Heart left ventricle (tissue), 16 donors: ENCODE results near the gene MYO16. TPM values are rescaled to one million over a fixed set of nuclear protein-coding genes. Genes with fewer than 3 reads are reported as not detected.

Experiments
- ATAC-seq, 4 donors: fragments of 200-7000 bp; cut with Tn5 transposase; one replicate each; pipeline ENCODE4 v1.9.1; 2020 to 2022; ENCODE audit warnings: moderate library complexity in 4 of 4, mild to moderate bottlenecking in 3 of 4, moderate number of reproducible peaks in 1 of 4
- DNase-seq, 5 donors: peaks; one replicate each; pipeline ENCODE4 v3.0.0-alpha.2; 2020
- H3K27ac ChIP-seq, 12 donors: fragments of 200-600 bp; sonication (generic) in 4 of 12; one replicate each; pipeline versions ENCODE4 v1.5.0 to v1.8.0; 2016 to 2022; ENCODE audit warnings: mild to moderate bottlenecking in 2 of 12
- H3K27me3 ChIP-seq, 9 donors: fragments of 200-600 bp; sonication (generic) in 2 of 9; one replicate each; pipeline versions ENCODE4 v1.5.1 to v1.8.0; 2016 to 2022; ENCODE audit warnings: mild to moderate bottlenecking in 3 of 9
- H3K36me3 ChIP-seq, 9 donors: fragments of 200-600 bp; sonication (generic) in 2 of 9; one replicate each; pipeline versions ENCODE4 v1.5.0 to v1.8.0; 2018 to 2022; ENCODE audit warnings: mild to moderate bottlenecking in 2 of 9
- H3K4me1 ChIP-seq, 12 donors: fragments of 200-600 bp; sonication (generic) in 4 of 12; one replicate each; pipeline versions ENCODE4 v1.5.0 to v1.8.0; 2016 to 2022; ENCODE audit warnings: mild to moderate bottlenecking in 3 of 12
- H3K4me3 ChIP-seq, 12 donors: fragments of 200-600 bp; sonication (generic) in 4 of 12; one replicate each; pipeline versions ENCODE4 v1.5.0 to v1.8.0; 2017 to 2022; ENCODE audit warnings: mild to moderate bottlenecking in 9 of 12, moderate library complexity in 4 of 12
- H3K9me3 ChIP-seq, 12 donors: fragments of 200-600 bp; sonication (generic) in 4 of 12; one replicate each; pipeline versions ENCODE4 v1.5.0 to v1.8.0; 2016 to 2022; ENCODE audit warnings: mild to moderate bottlenecking in 1 of 12
- CTCF ChIP-seq, 12 donors: fragments of 200-600 bp; sonication (generic) in 4 of 12; IDR thresholded peaks; one replicate each; pipeline versions ENCODE4 v1.5.0 to v1.8.0; 2018 to 2022; ENCODE audit warnings: antibody characterized with exemption in 12 of 12, mild to moderate bottlenecking in 5 of 12
- POLR2A ChIP-seq, 2 donors: fragments of 450-650 bp; IDR thresholded peaks; one replicate each; pipeline ENCODE4 v1.6.1; 2017; ENCODE audit warnings: antibody characterized with exemption in 2 of 2, mild to moderate bottlenecking in 2 of 2, moderate library complexity in 2 of 2
- WGBS, 4 donors: extraction: QIAGEN DNeasy Blood & Tissue Kit in 2 of 4; methylation state at CpG; one replicate each; pipeline versions ENCODE4 v1.1.5 to v1.1.7; 2013 to 2018; 5-methylcytosine and 5-hydroxymethylcytosine counted together
- intact Hi-C, 10 donors: fragments of 100-400 bp; cut with DNase I; formaldehyde crosslinking; loops; one replicate each; pipeline versions ENCODE4 v1.11.1 to v1.14.2; 2022
- polyA plus RNA-seq, 2 donors: library from polyadenylated mRNA; stranded (reverse); fragments of 200-250 nt; gene quantifications; one replicate each; pipeline ENCODE4 v1.2.3, GENCODE V29; 2013
- total RNA-seq, 9 donors: library from RNA; depleted of rRNA in 2 of 9; stranded (reverse); fragments of >200 nt in 2 of 9; fragmentation: NEBNext Ultra II Directional in 3 of 9; extraction: Animal tissue kit (Norgen Biotek cat#: 25700) in 3 of 9; gene quantifications; one replicate each; pipeline versions ENCODE4 v1.1.0 to v1.2.4, GENCODE V29; 2016 to 2023
- donor health status: ischemic (EF 13 %, LVEDD 7.1; RV severe dilation, severe dysfunction).
- donor health status: healthy with polysubstance abuse.
- donor health status: DM: no; HTN: yes; CAD: no.
- donor health status: DM: no; HTN: no; CAD: no.
- donor health status: ischemic (EF 25% LVEDD 6.9; RV normal size, moderate dysfunction).
- donor health status: ischemic (EF 25% LVEDD 5.7; RV mildly dilated, moderate dysfunction).
- donor health status: healthy.
- donor health status: DM: yes; HTN: yes; CAD: no.
- donor health status: ischemic (EF 35%, LVEDD 5.7; RV mildly dilated, moderate dysfunction).
- donor health status: nonischemic (EF 11% LVEDD 7.7; RV severe dilation, severe dysfunction).
- donor health status: DM: yes; HTN: yes; CAD: no.
- donor health status: PGD.
- donor health status: ischemic (EF 29% LVEDD 5.4; RV normal size, mild dysfunction).
- donor health status: nonischemic (EF 23%, LVEDD 6.1; RV moderate dilation, normal function).

Gene MYO16
- total and polyA plus RNA-seq, 11 donors: 0.16 to 5.2 (median 0.81) TPM

- WGBS, 4 donors: 93 to 95% (median 94%) methylated on average over 9 of the region's 9 CpGs
- DNase-seq: no peak
- TF ChIP-seq POLR2A (IDR thresholded peaks at IDR 0.05) (no peak), CTCF (IDR thresholded peaks at IDR 0.05) (no peak)
- Histone ChIP-seq H3K27ac (no peak overlapping the region), H3K27me3 (peaks cover 0 to 30% (median 14%) of the 10 kb centered on the region in 9 donors), H3K9me3 (no peaks in the 10 kb centered on the region), H3K4me1 (peaks cover 0 to 10% (median 0%) of the 10 kb centered on the region in 12 donors), H3K36me3 (no peaks in the 10 kb centered on the region), H3K4me3 (no peak overlapping the region)
- no peak for ATAC-seq
- intact Hi-C loops: no loop called here
Observed at GRCh38 chr13:109139346-109139745, 509.9 kb downstream of the MYO16 start.

GRCh38 chr13:109140054-109140453 is 510.6 kb downstream of the MYO16 start:
- WGBS, 4 donors: 66 to 84% (median 69%) methylated on average over 31 to 33 of the region's 33 CpGs
- H3K4me1 ChIP-seq: peaks cover 0 to 10% (median 0%) of the 10 kb centered on the region in 12 donors
- intact Hi-C loops: loop anchor here in 7 of 10 donors (5.0 to 10.0 kb wide), 9 partner anchors 175 to 967 kb away; partner anchors contain the start of gene IRS2 (in 1 of the 7)
- ATAC-seq (peak in 1 of 4 donors; percentile 13), DNase-seq (no peak)
- no peaks in the 10 kb centered on the region for H3K9me3 ChIP-seq
- TF ChIP-seq CTCF (IDR thresholded peaks at IDR 0.05): no peak
- no peak for TF ChIP-seq POLR2A (IDR thresholded peaks at IDR 0.05)
- no peaks in the 10 kb centered on the region for H3K36me3 ChIP-seq
- peaks cover 0 to 30% (median 14%) of the 10 kb centered on the region in 9 donors for H3K27me3 ChIP-seq
- H3K4me3 ChIP-seq: peak overlapping the region in 9 of 12 donors; percentile 21 to 47 (median 41)
- H3K27ac ChIP-seq: no peak overlapping the region

GRCh38 chr13:109140479-109141349 is 511.3 kb downstream of the MYO16 start:
- H3K4me1 ChIP-seq: peaks cover 0 to 10% (median 0%) of the 10 kb centered on the region in 12 donors
- peaks cover 0 to 30% (median 14%) of the 10 kb centered on the region in 9 donors for H3K27me3 ChIP-seq
- no peak for TF ChIP-seq CTCF (IDR thresholded peaks at IDR 0.05)
- no peak for TF ChIP-seq POLR2A (IDR thresholded peaks at IDR 0.05)
- intact Hi-C loops: loop anchor here in 7 of 10 donors (5.0 to 10.0 kb wide), 9 partner anchors 176 to 967 kb away; partner anchors contain the start of gene IRS2 (in 1 of the 7)
- H3K27ac ChIP-seq: no peak overlapping the region
- 7 to 20% (median 11%) methylated on average over 30 to 97 of the region's 97 CpGs for WGBS, 4 donors
- DNase-seq (no peak), ATAC-seq (peak in 3 of 4 donors; percentile 38 to 59 (median 47))
- H3K36me3 ChIP-seq: no peaks in the 10 kb centered on the region
- H3K4me3 ChIP-seq: peak overlapping the region; percentile 5 to 47 (median 39)
- no peaks in the 10 kb centered on the region for H3K9me3 ChIP-seq

- Histone ChIP-seq H3K4me1 (peaks cover 0 to 10% (median 0%) of the 10 kb centered on the region in 12 donors), H3K27me3 (peaks cover 0 to 30% (median 14%) of the 10 kb centered on the region in 9 donors), H3K4me3 (peak overlapping the region in 1 of 12 donors; percentile 21), H3K36me3 (no peaks in the 10 kb centered on the region), H3K27ac (no peak overlapping the region), H3K9me3 (no peaks in the 10 kb centered on the region)
- intact Hi-C loops: loop anchor here in 7 of 10 donors (5.0 to 10.0 kb wide), 9 partner anchors 177 to 966 kb away; partner anchors contain the start of gene IRS2 (in 1 of the 7)
- WGBS, 4 donors: 92 to 96% (median 92%) methylated on average over 14 of the region's 14 CpGs
- DNase-seq (no peak), ATAC-seq (no peak)
- TF ChIP-seq POLR2A (IDR thresholded peaks at IDR 0.05): no peak
- no peak for TF ChIP-seq CTCF (IDR thresholded peaks at IDR 0.05)
Observed at GRCh38 chr13:109141706-109142105, 512.3 kb downstream of the MYO16 start.
